GM12878 (cell line): ENCODE data around the gene KCTD16. TPM values are rescaled to one million over a fixed set of nuclear protein-coding genes. Genes with fewer than 3 reads are reported as not detected.

Experiments
- HDAC2 ChIP-seq: fragments of 200-600 bp; sonication (generic); IDR thresholded peaks from 2 replicates; pipeline ENCODE4 v1.6.1; 2017
- LARP7 ChIP-seq: fragments of 450-650 bp; IDR thresholded peaks from 2 replicates; pipeline ENCODE4 v1.6.1; 2017; ENCODE audit warnings: mild to moderate bottlenecking
- POU2F2 ChIP-seq: IDR thresholded peaks from 3 replicates; pipeline ENCODE4 v1.6.1; 2011; ENCODE audit warnings: low read depth, mild to moderate bottlenecking, low read length, borderline replicate concordance
- RELA ChIP-seq: fragments of 450-650 bp; IDR thresholded peaks from 2 replicates; pipeline ENCODE4 v1.8.0; 2014; ENCODE audit warnings: borderline replicate concordance; ENCODE audit not compliant: partially characterized antibody
- TAF1 ChIP-seq: IDR thresholded peaks from 2 replicates; pipeline ENCODE4 v1.6.1; 2011; ENCODE audit warnings: mild to moderate bottlenecking, low read depth, low read length, borderline replicate concordance
- ZNF687 ChIP-seq: fragments of 450-650 bp; IDR thresholded peaks from 2 replicates; pipeline ENCODE4 v1.6.1; 2017; ENCODE audit warnings: mild to moderate bottlenecking, moderate library complexity
- polyA plus RNA-seq, 11 experiments: library from polyadenylated mRNA; depleted of rRNA in 4 of 11; unstranded in 6 of 11; stranded (reverse) in 5 of 11; fragments of >200 nt; fragmentation: Nextera tagmentation in 4 of 11; fragmentation: Illumina TruSeq in 1 of 11; extraction: Ambion mirVana in 4 of 11; extraction: Trizol in 1 of 11; gene quantifications; 1 replicate in 1 of 11; 2 replicates in 10 of 11; pipeline versions ENCODE4 v1.2.1 to v1.2.3, GENCODE V29; 2011 to 2016; ENCODE audit warnings: inconsistent platforms in 2 of 11, missing spikeins in 2 of 11, low read depth in 1 of 11
- total RNA-seq, 4 experiments: library from RNA; depleted of rRNA in 3 of 4; stranded (reverse); fragments of >200 nt in 3 of 4; fragmentation: Illumina TruSeq in 1 of 4; extraction: Trizol in 1 of 4; gene quantifications; 2 replicates each; pipeline versions ENCODE4 v1.2.1 to v1.2.3, GENCODE V29; 2013 to 2021
- TF ChIP-seq, protein P1 (sequence below): fragments of 450-650 bp; formaldehyde crosslinking; IDR thresholded peaks from 2 replicates; pipeline ENCODE4 v1.5.0; 2022; ENCODE audit warnings: mild to moderate bottlenecking, missing genetic modification characterization
- TF ChIP-seq, protein P2 (sequence below): fragments of 450-650 bp; IDR thresholded peaks from 2 replicates; pipeline ENCODE4 v1.6.1; 2016; ENCODE audit warnings: mild to moderate bottlenecking
- TF ChIP-seq, protein P3 (sequence below): fragments of 450-650 bp; formaldehyde crosslinking; IDR thresholded peaks from 2 replicates; pipeline ENCODE4 v1.4.0; 2022; ENCODE audit warnings: mild to moderate bottlenecking, moderate library complexity

KCTD16 gene
- total and polyA plus RNA-seq, 10 of the 15 experiments (the other 5 are each of a cell fraction or from before 2014, with no cell fraction given) = 0.03 to 0.10 (median 0.06) TPM; not detected in 3

GRCh38 chr5:144310621-144311020 is 139.9 kb downstream of the KCTD16 start (continued):
- no peak for TF ChIP-seq ZNF687
- TF ChIP-seq, protein P1, sequence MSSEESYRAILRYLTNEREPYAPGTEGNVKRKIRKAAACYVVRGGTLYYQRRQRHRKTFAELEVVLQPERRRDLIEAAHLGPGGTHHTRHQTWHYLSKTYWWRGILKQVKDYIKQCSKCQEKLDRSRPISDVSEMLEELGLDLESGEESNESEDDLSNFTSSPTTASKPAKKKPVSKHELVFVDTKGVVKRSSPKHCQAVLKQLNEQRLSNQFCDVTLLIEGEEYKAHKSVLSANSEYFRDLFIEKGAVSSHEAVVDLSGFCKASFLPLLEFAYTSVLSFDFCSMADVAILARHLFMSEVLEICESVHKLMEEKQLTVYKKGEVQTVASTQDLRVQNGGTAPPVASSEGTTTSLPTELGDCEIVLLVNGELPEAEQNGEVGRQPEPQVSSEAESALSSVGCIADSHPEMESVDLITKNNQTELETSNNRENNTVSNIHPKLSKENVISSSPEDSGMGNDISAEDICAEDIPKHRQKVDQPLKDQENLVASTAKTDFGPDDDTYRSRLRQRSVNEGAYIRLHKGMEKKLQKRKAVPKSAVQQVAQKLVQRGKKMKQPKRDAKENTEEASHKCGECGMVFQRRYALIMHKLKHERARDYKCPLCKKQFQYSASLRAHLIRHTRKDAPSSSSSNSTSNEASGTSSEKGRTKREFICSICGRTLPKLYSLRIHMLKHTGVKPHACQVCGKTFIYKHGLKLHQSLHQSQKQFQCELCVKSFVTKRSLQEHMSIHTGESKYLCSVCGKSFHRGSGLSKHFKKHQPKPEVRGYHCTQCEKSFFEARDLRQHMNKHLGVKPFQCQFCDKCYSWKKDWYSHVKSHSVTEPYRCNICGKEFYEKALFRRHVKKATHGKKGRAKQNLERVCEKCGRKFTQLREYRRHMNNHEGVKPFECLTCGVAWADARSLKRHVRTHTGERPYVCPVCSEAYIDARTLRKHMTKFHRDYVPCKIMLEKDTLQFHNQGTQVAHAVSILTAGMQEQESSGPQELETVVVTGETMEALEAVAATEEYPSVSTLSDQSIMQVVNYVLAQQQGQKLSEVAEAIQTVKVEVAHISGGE (CRISPR knock-in tag) = no peak
- no peak for TF ChIP-seq HDAC2
- TF ChIP-seq, protein P2, sequence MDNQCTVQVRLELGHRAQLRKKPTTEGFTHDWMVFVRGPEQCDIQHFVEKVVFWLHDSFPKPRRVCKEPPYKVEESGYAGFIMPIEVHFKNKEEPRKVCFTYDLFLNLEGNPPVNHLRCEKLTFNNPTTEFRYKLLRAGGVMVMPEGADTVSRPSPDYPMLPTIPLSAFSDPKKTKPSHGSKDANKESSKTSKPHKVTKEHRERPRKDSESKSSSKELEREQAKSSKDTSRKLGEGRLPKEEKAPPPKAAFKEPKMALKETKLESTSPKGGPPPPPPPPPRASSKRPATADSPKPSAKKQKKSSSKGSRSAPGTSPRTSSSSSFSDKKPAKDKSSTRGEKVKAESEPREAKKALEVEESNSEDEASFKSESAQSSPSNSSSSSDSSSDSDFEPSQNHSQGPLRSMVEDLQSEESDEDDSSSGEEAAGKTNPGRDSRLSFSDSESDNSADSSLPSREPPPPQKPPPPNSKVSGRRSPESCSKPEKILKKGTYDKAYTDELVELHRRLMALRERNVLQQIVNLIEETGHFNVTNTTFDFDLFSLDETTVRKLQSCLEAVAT = no peak
- TF ChIP-seq, protein P3, sequence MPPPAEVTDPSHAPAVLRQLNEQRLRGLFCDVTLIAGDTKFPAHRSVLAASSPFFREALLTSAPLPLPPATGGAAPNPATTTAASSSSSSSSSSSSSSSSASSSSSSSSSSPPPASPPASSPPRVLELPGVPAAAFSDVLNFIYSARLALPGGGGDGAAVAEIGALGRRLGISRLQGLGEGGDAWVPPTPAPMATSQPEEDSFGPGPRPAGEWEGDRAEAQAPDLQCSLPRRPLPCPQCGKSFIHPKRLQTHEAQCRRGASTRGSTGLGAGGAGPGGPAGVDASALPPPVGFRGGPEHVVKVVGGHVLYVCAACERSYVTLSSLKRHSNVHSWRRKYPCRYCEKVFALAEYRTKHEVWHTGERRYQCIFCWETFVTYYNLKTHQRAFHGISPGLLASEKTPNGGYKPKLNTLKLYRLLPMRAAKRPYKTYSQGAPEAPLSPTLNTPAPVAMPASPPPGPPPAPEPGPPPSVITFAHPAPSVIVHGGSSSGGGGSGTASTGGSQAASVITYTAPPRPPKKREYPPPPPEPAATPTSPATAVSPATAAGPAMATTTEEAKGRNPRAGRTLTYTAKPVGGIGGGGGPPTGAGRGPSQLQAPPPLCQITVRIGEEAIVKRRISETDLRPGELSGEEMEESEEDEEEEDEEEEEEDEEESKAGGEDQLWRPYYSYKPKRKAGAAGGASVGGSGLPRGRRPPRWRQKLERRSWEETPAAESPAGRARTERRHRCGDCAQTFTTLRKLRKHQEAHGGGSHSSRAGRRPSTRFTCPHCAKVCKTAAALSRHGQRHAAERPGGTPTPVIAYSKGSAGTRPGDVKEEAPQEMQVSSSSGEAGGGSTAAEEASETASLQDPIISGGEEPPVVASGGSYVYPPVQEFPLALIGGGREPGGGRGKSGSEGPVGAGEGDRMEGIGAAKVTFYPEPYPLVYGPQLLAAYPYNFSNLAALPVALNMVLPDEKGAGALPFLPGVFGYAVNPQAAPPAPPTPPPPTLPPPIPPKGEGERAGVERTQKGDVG = no peak
- TF ChIP-seq LARP7 = no peak
- TF ChIP-seq POU2F2 = no peak
- no peak for TF ChIP-seq TAF1
- TF ChIP-seq RELA = no peak
